HG03159 (cell line): ENCODE results near the gene KANSL1.

Experiments used
- ATAC-seq: cut with Tn5 transposase; IDR thresholded peaks from one replicate; pipeline ENCODE4 v1.9.1; 2021; ENCODE audit warnings: mild to moderate bottlenecking, moderate library complexity; ENCODE audit not compliant: unreplicated experiment

KANSL1 gene

GRCh38 chr17:46082257-46082656 lies 111.0 kb downstream of the KANSL1 start:
- ATAC-seq, result no peak

- no peak for ATAC-seq
These were observed 112.3 kb downstream of the KANSL1 start for GRCh38 chr17:46081018-46081320.

- ATAC-seq, result no peak
These were observed 112.9 kb downstream of the KANSL1 start for GRCh38 chr17:46080118-46081017.

- ATAC-seq, result no peak
These were observed 114.6 kb downstream of the KANSL1 start for GRCh38 chr17:46078675-46079074.

GRCh38 chr17:46074540-46074939 lies 118.7 kb downstream of the KANSL1 start:
- ATAC-seq, result no peak

GRCh38 chr17:46072998-46073397 lies 120.2 kb downstream of the KANSL1 start:
- ATAC-seq, result no peak

GRCh38 chr17:46071796-46072195 lies 121.4 kb downstream of the KANSL1 start:
- ATAC-seq, result no peak

- no peak for ATAC-seq
These were observed 128.8 kb downstream of the KANSL1 start for GRCh38 chr17:46064460-46064859.

GRCh38 chr17:46063241-46063640 lies 130.0 kb downstream of the KANSL1 start:
- ATAC-seq, result no peak

GRCh38 chr17:46061435-46061834 lies 131.8 kb downstream of the KANSL1 start:
- no peak for ATAC-seq

GRCh38 chr17:46060461-46060860 lies 132.8 kb downstream of the KANSL1 start:
- no peak for ATAC-seq

- ATAC-seq, result no peak
These were observed 133.7 kb downstream of the KANSL1 start for GRCh38 chr17:46059486-46059885.

- no peak for ATAC-seq
These were observed 135.9 kb downstream of the KANSL1 start for GRCh38 chr17:46057366-46057765.

GRCh38 chr17:46056800-46057304 lies 136.4 kb downstream of the KANSL1 start:
- no peak for ATAC-seq

GRCh38 chr17:46053911-46054534 lies 139.2 kb downstream of the KANSL1 start:
- ATAC-seq, result no peak

GRCh38 chr17:46049656-46050055 lies 143.6 kb downstream of the KANSL1 start:
- no peak for ATAC-seq

GRCh38 chr17:46047856-46048255 lies 145.4 kb downstream of the KANSL1 start:
- no peak for ATAC-seq

- no peak for ATAC-seq
These were observed 145.8 kb downstream of the KANSL1 start for GRCh38 chr17:46047398-46047797.

- ATAC-seq, result no peak
These were observed 146.3 kb downstream of the KANSL1 start for GRCh38 chr17:46046957-46047356.

GRCh38 chr17:46045639-46046038 lies 147.6 kb downstream of the KANSL1 start:
- ATAC-seq, result no peak

- no peak for ATAC-seq
These were observed 148.2 kb downstream of the KANSL1 start for GRCh38 chr17:46044989-46045388.

GRCh38 chr17:46044286-46044928 lies 148.8 kb downstream of the KANSL1 start:
- no peak for ATAC-seq
